ENCODE measurements around the gene TAS1R3. TPM values are rescaled to one million over a fixed set of nuclear protein-coding genes. Genes with fewer than 3 reads are reported as not detected.
A peak's percentile ranks its signal among the peaks of the same experiment; 100 is the strongest.

The TAS1R3 gene
- total RNA-seq, 2 experiments from 2014 or later, result 0.99 to 1.1 TPM

DNA sequence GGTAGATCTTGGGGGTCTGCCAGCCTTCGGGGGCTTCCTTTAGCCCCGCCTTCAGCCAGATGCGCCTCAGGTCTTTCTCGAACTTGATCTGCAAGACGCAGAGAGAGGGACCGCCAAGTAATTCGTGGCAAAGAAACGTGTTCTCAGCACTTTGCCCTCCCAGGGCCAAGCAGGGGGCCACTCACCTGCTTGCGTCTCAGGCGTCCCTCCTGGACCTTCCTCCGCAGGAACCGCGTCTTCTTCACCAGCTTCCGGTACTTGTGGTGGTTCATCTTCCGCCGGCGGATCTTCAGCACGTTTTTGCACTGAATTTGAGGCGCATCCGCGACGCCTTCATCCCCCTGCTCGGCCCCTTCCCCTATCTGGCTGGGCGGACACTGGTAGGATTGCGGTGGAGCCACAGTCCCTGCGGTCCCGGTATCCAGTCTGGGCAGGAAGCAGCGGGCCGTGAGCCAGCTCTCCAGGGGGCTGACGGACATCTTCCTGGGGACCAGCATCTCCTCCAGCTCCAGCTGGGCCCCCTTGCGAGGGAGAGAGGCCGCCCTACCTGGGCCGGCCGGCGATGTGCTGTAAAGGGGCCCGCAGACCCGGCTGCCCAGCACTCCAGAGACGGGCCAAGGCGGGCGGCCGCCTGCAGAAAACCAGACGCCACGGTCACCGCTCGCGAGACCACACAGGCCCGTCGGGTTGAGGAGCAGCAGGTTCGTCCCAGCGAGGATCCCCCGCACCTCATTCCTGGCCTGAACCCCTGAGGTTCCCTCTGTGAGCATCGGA is 42.9 kb downstream of the TAS1R3 start:
- Histone ChIP-seq H3K4me1 (ENCODE audit: insufficient read depth, low read length, poor library complexity, severe bottlenecking) (peaks cover 38% of the 10 kb centered on the region), H4K20me1 (ENCODE audit: insufficient read depth, low read length) (no peaks in the 10 kb centered on the region), H3K9me2 (ENCODE audit: insufficient read depth, low read length) (no peaks in the 10 kb centered on the region), H3K79me2 (ENCODE audit: insufficient read depth, low read depth, low read length) (peaks cover 20% of the 10 kb centered on the region), H3K4me3 (ENCODE audit: low read depth, low read length, poor library complexity, severe bottlenecking) (peak overlapping the region; percentile 99), H3K27ac (ENCODE audit: low read depth, low read length, poor library complexity, severe bottlenecking) (peak overlapping the region; percentile 75), H3K9me3 (ENCODE audit: low read length) (no peaks in the 10 kb centered on the region), H3K4me2 (ENCODE audit: low read length) (peak overlapping the region; percentile 94), H3K36me3 (ENCODE audit: insufficient read depth, low read length) (peaks cover 48% of the 10 kb centered on the region), H2AFZ (ENCODE audit: low read length) (no peak overlapping the region)
- intact Hi-C loops (cut with micrococcal nuclease; ENCODE audit: unreplicated experiment), result loop anchor here (2.0 kb wide), 2 partner anchors 49 to 89 kb away; partner anchors contain the start of genes CPTP and INTS11
- POLR2A ChIA-PET, result no interaction called here
- CTCF ChIA-PET (ENCODE audit: unreplicated experiment), result no interaction called here
- no peak for DNase-seq (ENCODE audit: low spot score)
- TSS peak; percentile 96 for BruUV-seq (replicated peaks)
- no peak for TF ChIP-seq EZH2phosphoT487 (IDR thresholded peaks at IDR 0.05; ENCODE audit: borderline replicate concordance, low read depth, low read length)
- no peak for TF ChIP-seq CTCF (conservative IDR thresholded peaks at IDR 0.05; ENCODE audit: low read length)

GRCh38 chr1:1374589-1374928 is 43.5 kb downstream of the TAS1R3 start:
- CTCF ChIA-PET (ENCODE audit: unreplicated experiment), result no interaction called here
- peaks cover 47% of the 10 kb centered on the region for H3K36me3 ChIP-seq (ENCODE audit: insufficient read depth, low read length)
- intact Hi-C loops (cut with micrococcal nuclease; ENCODE audit: unreplicated experiment), result loop anchor here (2.0 kb wide), 1 partner anchor 50 kb away; the partner anchor contains the start of genes CPTP and INTS11
- H4K20me1 ChIP-seq (ENCODE audit: insufficient read depth, low read length), result no peaks in the 10 kb centered on the region
- DNase-seq (ENCODE audit: low spot score), result peak; percentile 46
- peak overlapping the region; percentile 99 for H3K4me3 ChIP-seq (ENCODE audit: low read depth, low read length, poor library complexity, severe bottlenecking)
- peak overlapping the region; percentile 50; the same call in 1 of the 2 replicates for H2AFZ ChIP-seq (ENCODE audit: low read length)
- POLR2A ChIA-PET, result no interaction called here
- H3K9me3 ChIP-seq (ENCODE audit: low read length), result no peaks in the 10 kb centered on the region
- peak overlapping the region; percentile 94 for H3K4me2 ChIP-seq (ENCODE audit: low read length)
- BruUV-seq (replicated peaks), result no TSS peak
- peaks cover 20% of the 10 kb centered on the region for H3K79me2 ChIP-seq (ENCODE audit: insufficient read depth, low read depth, low read length)
- peaks cover 38% of the 10 kb centered on the region for H3K4me1 ChIP-seq (ENCODE audit: insufficient read depth, low read length, poor library complexity, severe bottlenecking)
- no peaks in the 10 kb centered on the region for H3K9me2 ChIP-seq (ENCODE audit: insufficient read depth, low read length)
- TF ChIP-seq EZH2phosphoT487 (IDR thresholded peaks at IDR 0.05; ENCODE audit: borderline replicate concordance, low read depth, low read length) (no peak), CTCF (conservative IDR thresholded peaks at IDR 0.05; ENCODE audit: low read length) (no peak)
- H3K27ac ChIP-seq (ENCODE audit: low read depth, low read length, poor library complexity, severe bottlenecking), result peak overlapping the region; percentile 75

All from OCI-LY7 (cell line).